HEK293 (cell line): Measurements from ENCODE around the gene CYBRD1.

Experiments
- MEIS1 ChIP-seq: sonication (generic); formaldehyde crosslinking; IDR thresholded peaks from 2 replicates; pipeline ENCODE4 v1.8.1; 2022; ENCODE audit warnings: missing genetic modification reagents, mild to moderate bottlenecking, borderline replicate concordance
- MZF1 ChIP-seq: fragments of 450-650 bp; formaldehyde crosslinking; IDR thresholded peaks from 2 replicates; pipeline ENCODE4 v1.5.1; 2017; ENCODE audit warnings: missing biosample characterization, missing genetic modification characterization, borderline replicate concordance
- TCF7L2 ChIP-seq: IDR thresholded peaks from 2 replicates; pipeline ENCODE4 v1.6.1; 2011; ENCODE audit warnings: low read depth, mild to moderate bottlenecking, inconsistent platforms, low read length, moderate library complexity, borderline replicate concordance
- ZFP37 ChIP-seq: fragments of 450-650 bp; formaldehyde crosslinking; IDR thresholded peaks from 2 replicates; pipeline ENCODE4 v1.5.1; 2016; ENCODE audit warnings: missing biosample characterization, missing genetic modification characterization
- ZNF133 ChIP-seq: fragments of 450-650 bp; formaldehyde crosslinking; IDR thresholded peaks from 2 replicates; pipeline ENCODE4 v1.5.1; 2016; ENCODE audit warnings: missing biosample characterization, missing genetic modification characterization
- ZNF560 ChIP-seq: fragments of 450-650 bp; formaldehyde crosslinking; IDR thresholded peaks from 2 replicates; pipeline ENCODE4 v1.5.1; 2017; ENCODE audit warnings: missing biosample characterization, missing genetic modification characterization, borderline replicate concordance
- TF ChIP-seq, protein P1 (sequence below): fragments of 450-650 bp; formaldehyde crosslinking; IDR thresholded peaks from 2 replicates; pipeline ENCODE4 v1.5.1; 2016; ENCODE audit warnings: missing biosample characterization, missing genetic modification characterization
- TF ChIP-seq, protein P2 (sequence below): fragments of 450-650 bp; formaldehyde crosslinking; IDR thresholded peaks from 2 replicates; pipeline ENCODE4 v1.5.1; 2016; ENCODE audit warnings: missing biosample characterization, missing genetic modification characterization

DNA sequence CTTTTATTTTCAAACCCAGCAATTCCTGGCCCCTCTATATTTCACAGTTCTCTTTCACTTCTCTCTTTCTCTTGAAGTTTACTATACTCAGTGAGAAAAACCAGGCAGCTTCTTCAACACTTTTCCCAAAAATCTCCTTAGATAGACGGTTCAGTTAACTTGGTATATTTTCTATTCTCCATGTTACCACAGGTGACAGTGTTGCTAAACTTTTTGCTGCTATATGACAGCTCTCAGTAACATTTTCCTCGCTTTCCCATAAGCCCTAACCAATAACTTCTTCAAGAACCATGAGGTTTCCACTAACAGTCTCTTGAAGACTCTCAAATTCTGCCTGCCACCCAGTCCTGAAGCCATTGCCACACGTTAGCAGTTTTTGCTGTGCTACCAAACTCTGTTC is 45.8 kb downstream of the CYBRD1 start:
- TF ChIP-seq ZNF560 (tag by site-specific recombination) (no peak), TCF7L2 (no peak), ZFP37 (tag by site-specific recombination) (no peak), MEIS1 (no peak), MZF1 (tag by site-specific recombination) (no peak), ZNF133 (no peak)
- TF ChIP-seq, protein P1, sequence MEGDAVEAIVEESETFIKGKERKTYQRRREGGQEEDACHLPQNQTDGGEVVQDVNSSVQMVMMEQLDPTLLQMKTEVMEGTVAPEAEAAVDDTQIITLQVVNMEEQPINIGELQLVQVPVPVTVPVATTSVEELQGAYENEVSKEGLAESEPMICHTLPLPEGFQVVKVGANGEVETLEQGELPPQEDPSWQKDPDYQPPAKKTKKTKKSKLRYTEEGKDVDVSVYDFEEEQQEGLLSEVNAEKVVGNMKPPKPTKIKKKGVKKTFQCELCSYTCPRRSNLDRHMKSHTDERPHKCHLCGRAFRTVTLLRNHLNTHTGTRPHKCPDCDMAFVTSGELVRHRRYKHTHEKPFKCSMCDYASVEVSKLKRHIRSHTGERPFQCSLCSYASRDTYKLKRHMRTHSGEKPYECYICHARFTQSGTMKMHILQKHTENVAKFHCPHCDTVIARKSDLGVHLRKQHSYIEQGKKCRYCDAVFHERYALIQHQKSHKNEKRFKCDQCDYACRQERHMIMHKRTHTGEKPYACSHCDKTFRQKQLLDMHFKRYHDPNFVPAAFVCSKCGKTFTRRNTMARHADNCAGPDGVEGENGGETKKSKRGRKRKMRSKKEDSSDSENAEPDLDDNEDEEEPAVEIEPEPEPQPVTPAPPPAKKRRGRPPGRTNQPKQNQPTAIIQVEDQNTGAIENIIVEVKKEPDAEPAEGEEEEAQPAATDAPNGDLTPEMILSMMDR (tag by site-specific recombination): no peak
- TF ChIP-seq, protein P2, sequence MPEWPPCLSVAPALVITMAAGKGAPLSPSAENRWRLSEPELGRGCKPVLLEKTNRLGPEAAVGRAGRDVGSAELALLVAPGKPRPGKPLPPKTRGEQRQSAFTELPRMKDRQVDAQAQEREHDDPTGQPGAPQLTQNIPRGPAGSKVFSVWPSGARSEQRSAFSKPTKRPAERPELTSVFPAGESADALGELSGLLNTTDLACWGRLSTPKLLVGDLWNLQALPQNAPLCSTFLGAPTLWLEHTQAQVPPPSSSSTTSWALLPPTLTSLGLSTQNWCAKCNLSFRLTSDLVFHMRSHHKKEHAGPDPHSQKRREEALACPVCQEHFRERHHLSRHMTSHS: no peak
